Natural killer cell (primary cell): ENCODE data around the gene SPRY4. TPM values are rescaled to one million over a fixed set of nuclear protein-coding genes. Genes with fewer than 3 reads are reported as not detected.
"Not testable (repeated sequence)": the region's sequence is repeated elsewhere in the genome, so short reads cannot be mapped to it uniquely, and the experiment has no call there.

ENCODE experiments used
- ATAC-seq, 3 donors: fragments of 150-1000 bp in 2 of 3; fragments of 200-7000 bp in 1 of 3; cut with Tn5 transposase; 1 replicate in 1 of 3; 2 replicates in 2 of 3; pipeline ENCODE4 v1.10.0; 2021; ENCODE audit warnings: mild to moderate bottlenecking in 2 of 3, moderate library complexity in 2 of 3
- DNase-seq, 2 donors: peaks; one replicate each; pipeline versions ENCODE4 v3.0.0 to v3.0.0-alpha.2; 2013 to 2021; ENCODE audit warnings: mixed read lengths in 1 of 2
- H3K27ac ChIP-seq: one replicate; pipeline ENCODE4 v1.5.1; 2013; ENCODE audit warnings: mild to moderate bottlenecking, low read length
- H3K27me3 ChIP-seq: one replicate; pipeline ENCODE4 v1.6.1; 2013; ENCODE audit warnings: low read length; ENCODE audit not compliant: control insufficient read depth, insufficient read depth
- H3K36me3 ChIP-seq: one replicate; pipeline ENCODE4 v1.6.1; 2013; ENCODE audit warnings: low read length; ENCODE audit not compliant: control insufficient read depth, insufficient read depth
- H3K4me1 ChIP-seq: one replicate; pipeline ENCODE4 v1.6.1; 2013; ENCODE audit warnings: low read length; ENCODE audit not compliant: control insufficient read depth, insufficient read depth
- H3K4me3 ChIP-seq: one replicate; pipeline ENCODE4 v1.5.1; 2013; ENCODE audit warnings: low read length
- H3K9me3 ChIP-seq: one replicate; pipeline ENCODE4 v1.6.1; 2013; ENCODE audit warnings: low read length; ENCODE audit not compliant: control insufficient read depth, insufficient read depth
- H3K27ac Mint-ChIP-seq, 2 donors: one replicate each; pipeline ENCODE4 v1.8.0; 2022; ENCODE audit warnings: mild to moderate bottlenecking in 2 of 2, mixed read lengths in 2 of 2, moderate library complexity in 1 of 2
- H3K27me3 Mint-ChIP-seq, 2 donors: one replicate each; pipeline ENCODE4 v1.8.0; 2022; ENCODE audit warnings: low read depth in 2 of 2, mixed read lengths in 2 of 2
- H3K36me3 Mint-ChIP-seq: one replicate; pipeline ENCODE4 v1.8.0; 2022; ENCODE audit warnings: mixed read lengths
- H3K4me1 Mint-ChIP-seq, 2 donors: one replicate each; pipeline ENCODE4 v1.8.0; 2022; ENCODE audit warnings: mixed read lengths in 2 of 2
- H3K4me3 Mint-ChIP-seq: one replicate; pipeline ENCODE4 v1.8.0; 2022; ENCODE audit warnings: mild to moderate bottlenecking, moderate library complexity, mixed read lengths
- H3K9me3 Mint-ChIP-seq, 2 donors: one replicate each; pipeline ENCODE4 v1.8.0; 2022; ENCODE audit warnings: mixed read lengths in 2 of 2
- WGBS: methylation state at CpG from one replicate; pipeline ENCODE4 v1.1.7; 2013; ENCODE audit warnings: missing lambda C conversion rate; ENCODE audit not compliant: insufficient coverage; 5-methylcytosine and 5-hydroxymethylcytosine counted together
- intact Hi-C: fragments of 100-400 bp; cut with micrococcal nuclease; formaldehyde crosslinking; loops from one replicate; pipeline ENCODE4 v1.14.2; 2022
- total RNA-seq, 4 donors: library from RNA; stranded (reverse); fragments of 120-200 nt in 1 of 4; gene quantifications; one replicate each; pipeline versions ENCODE4 v1.2.3 to v1.2.4, GENCODE V29; 2013 to 2022
- TF ChIP-seq, protein P1 (sequence below): fragments of 200-600 bp; IDR thresholded peaks from one replicate; pipeline ENCODE4 v1.8.0; 2022; ENCODE audit warnings: antibody characterized with exemption

The SPRY4 gene
- total RNA-seq, 3 donors from 2014 or later (not counting 1 experiment from before 2014, with no cell fraction given): 0.20 to 1.3 (median 0.40) TPM

DNA sequence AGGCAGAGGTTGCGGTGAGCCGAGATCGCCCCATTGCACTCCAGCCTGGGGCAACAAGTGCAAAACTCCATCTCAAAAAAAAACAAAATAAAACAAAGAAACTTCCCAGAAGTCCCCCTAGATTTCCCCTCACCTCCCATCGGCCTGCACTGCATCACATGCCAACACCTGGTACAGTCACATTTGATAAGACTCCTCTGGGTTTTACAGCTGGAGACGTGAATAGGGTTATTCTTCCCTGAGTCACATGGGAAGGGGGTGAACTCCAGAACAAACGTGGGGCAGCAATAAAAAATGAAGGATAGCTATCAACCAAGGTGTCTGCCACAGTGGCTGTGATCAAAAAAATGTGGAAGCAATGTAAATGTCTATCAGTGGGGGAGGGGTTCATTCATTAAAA lies 26.0 kb downstream of the SPRY4 start:
- TF ChIP-seq, protein P1, sequence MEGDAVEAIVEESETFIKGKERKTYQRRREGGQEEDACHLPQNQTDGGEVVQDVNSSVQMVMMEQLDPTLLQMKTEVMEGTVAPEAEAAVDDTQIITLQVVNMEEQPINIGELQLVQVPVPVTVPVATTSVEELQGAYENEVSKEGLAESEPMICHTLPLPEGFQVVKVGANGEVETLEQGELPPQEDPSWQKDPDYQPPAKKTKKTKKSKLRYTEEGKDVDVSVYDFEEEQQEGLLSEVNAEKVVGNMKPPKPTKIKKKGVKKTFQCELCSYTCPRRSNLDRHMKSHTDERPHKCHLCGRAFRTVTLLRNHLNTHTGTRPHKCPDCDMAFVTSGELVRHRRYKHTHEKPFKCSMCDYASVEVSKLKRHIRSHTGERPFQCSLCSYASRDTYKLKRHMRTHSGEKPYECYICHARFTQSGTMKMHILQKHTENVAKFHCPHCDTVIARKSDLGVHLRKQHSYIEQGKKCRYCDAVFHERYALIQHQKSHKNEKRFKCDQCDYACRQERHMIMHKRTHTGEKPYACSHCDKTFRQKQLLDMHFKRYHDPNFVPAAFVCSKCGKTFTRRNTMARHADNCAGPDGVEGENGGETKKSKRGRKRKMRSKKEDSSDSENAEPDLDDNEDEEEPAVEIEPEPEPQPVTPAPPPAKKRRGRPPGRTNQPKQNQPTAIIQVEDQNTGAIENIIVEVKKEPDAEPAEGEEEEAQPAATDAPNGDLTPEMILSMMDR: no peak
- no peak overlapping the region for H3K27ac Mint-ChIP-seq
- DNase-seq (no peak), ATAC-seq (no peak)
- H3K4me3 Mint-ChIP-seq: no peak overlapping the region
- no peaks in the 10 kb centered on the region for H3K36me3 Mint-ChIP-seq
- no peak overlapping the region for H3K4me3 ChIP-seq
- no peaks in the 10 kb centered on the region for H3K9me3 ChIP-seq
- H3K36me3 ChIP-seq: no peaks in the 10 kb centered on the region
- 93% methylated on average over 6 of the region's 6 CpGs for WGBS
- intact Hi-C loops: no loop called here
- H3K27ac ChIP-seq: no peak overlapping the region
- H3K4me1 Mint-ChIP-seq: peaks cover 25 to 29% of the 10 kb centered on the region in 2 donors
- H3K27me3 Mint-ChIP-seq: no peaks in the 10 kb centered on the region
- no peaks in the 10 kb centered on the region for H3K9me3 Mint-ChIP-seq
- H3K27me3 ChIP-seq: no peaks in the 10 kb centered on the region
- peaks cover 14% of the 10 kb centered on the region for H3K4me1 ChIP-seq

DNA sequence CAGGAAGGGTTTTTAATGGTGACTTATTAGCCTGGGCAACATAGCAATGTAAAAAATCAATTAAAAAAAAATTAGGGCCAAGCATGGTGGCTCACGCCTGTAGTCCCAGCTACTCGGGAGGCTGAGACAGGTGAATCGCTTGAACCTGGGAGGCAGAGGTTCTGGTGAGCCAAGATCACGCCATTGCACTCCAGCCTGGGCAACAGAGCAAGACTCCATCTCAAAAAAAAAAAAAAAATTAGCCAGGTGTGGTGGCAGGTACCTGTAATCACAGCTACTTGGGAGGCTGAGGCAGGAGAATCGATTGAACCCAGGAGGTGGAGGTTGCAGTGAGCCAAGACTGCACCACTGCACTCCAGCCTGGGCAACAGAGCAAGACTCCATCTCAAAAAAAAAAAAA lies 27.0 kb downstream of the SPRY4 start:
- H3K27ac Mint-ChIP-seq, H3K36me3 Mint-ChIP-seq, ATAC-seq, H3K4me3 ChIP-seq, H3K27me3 Mint-ChIP-seq, H3K27ac ChIP-seq, H3K9me3 Mint-ChIP-seq, H3K27me3 ChIP-seq, DNase-seq, intact Hi-C loops, H3K36me3 ChIP-seq, H3K4me3 Mint-ChIP-seq, H3K9me3 ChIP-seq: not testable (repeated sequence)
- WGBS: 94% methylated on average over 5 of the region's 5 CpGs
- peaks cover 14% of the 10 kb centered on the region for H3K4me1 ChIP-seq
- peaks cover 25 to 35% of the 10 kb centered on the region in 2 donors for H3K4me1 Mint-ChIP-seq

DNA sequence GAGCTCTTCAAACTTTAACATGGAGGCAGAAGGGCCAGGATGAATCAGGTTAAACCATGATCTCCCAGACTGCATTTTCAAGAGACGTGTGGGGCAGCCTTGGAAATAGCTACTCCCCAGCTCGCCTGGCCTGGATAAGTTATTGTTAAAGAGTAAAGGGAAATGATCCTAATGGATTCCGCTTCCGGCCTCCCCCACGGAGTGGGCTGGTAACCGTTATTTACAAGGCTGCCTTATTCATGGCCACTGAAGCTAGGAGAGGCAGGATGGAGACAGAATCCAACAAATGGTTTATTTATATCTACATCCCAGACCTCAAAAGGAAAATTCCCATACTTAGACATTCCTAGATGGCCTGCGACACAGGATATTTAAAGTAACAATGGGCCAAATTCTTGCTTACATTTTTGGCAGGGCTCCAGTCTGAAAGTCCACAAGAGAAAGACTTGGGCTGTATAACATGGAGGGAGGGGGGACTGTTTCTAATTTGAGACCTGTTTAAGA lies 27.9 kb downstream of the SPRY4 start:
- 94% methylated on average over 7 of the region's 7 CpGs for WGBS
- H3K4me3 ChIP-seq: no peak overlapping the region
- no peaks in the 10 kb centered on the region for H3K9me3 Mint-ChIP-seq
- no peaks in the 10 kb centered on the region for H3K9me3 ChIP-seq
- TF ChIP-seq, protein P1: no peak
- no peaks in the 10 kb centered on the region for H3K27me3 ChIP-seq
- H3K4me1 ChIP-seq: peaks cover 11% of the 10 kb centered on the region
- H3K27me3 Mint-ChIP-seq: no peaks in the 10 kb centered on the region
- no peak overlapping the region for H3K27ac Mint-ChIP-seq
- DNase-seq: no peak
- H3K27ac ChIP-seq: no peak overlapping the region
- intact Hi-C loops: no loop called here
- H3K36me3 Mint-ChIP-seq: no peaks in the 10 kb centered on the region
- no peak for ATAC-seq
- no peaks in the 10 kb centered on the region for H3K36me3 ChIP-seq
- H3K4me3 Mint-ChIP-seq: no peak overlapping the region
- H3K4me1 Mint-ChIP-seq: peaks cover 25 to 34% of the 10 kb centered on the region in 2 donors

DNA sequence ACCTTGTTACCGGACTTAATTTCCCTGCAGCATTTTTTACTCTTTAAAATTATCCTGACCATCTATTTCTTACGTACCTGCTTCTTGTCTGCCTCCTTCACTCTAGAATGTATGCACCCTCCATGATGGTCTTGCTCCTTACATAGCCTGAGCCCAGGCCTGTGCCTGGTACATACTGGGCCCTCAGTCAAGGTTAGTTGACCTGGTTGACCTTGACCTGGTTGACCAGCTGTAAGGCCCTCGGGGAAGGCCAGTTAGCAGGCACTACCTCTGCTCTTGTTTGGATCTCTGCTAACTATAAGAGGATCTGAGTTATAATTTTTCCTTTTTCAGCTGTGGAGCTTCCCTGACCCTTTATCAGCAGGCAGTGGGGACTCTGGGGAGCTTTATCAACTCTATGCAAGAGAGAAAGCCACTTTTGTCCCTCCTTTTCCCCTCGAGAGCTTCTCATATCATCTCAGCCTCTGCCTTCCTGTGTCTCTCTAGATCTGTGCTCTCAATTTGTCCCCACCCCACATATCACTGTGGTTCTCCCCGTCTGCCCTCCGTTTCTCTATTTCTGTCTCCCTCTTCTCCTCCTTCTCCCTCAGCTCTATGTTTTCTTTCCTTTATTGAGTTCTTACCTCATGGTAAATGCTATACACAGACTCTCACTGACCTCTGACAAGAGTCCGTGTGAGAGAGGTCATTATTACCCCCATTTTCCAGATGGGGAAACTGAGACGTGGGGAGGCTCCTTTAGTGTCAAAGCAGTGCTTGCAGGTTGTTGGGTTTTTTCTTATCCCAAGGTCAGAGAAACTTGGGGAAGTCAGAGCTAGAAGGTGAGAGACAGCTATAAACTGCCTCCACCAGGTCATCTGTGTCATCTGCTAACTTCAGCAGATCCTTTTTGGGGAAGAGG lies 28.6 kb downstream of the SPRY4 start:
- Mint-ChIP-seq H3K9me3 (no peaks in the 10 kb centered on the region), H3K36me3 (no peaks in the 10 kb centered on the region), H3K27ac (no peak overlapping the region), H3K4me1 (peaks cover 17 to 26% of the 10 kb centered on the region in 2 donors), H3K4me3 (peak overlapping the region; percentile 37), H3K27me3 (no peaks in the 10 kb centered on the region)
- TF ChIP-seq, protein P1: no peak
- intact Hi-C loops: no loop called here
- H3K36me3 ChIP-seq: no peaks in the 10 kb centered on the region
- no peak overlapping the region for H3K4me3 ChIP-seq
- no peak overlapping the region for H3K27ac ChIP-seq
- H3K4me1 ChIP-seq: peaks cover 5% of the 10 kb centered on the region
- 77% methylated on average over 8 of the region's 8 CpGs for WGBS
- H3K27me3 ChIP-seq: no peaks in the 10 kb centered on the region
- no peak for DNase-seq
- H3K9me3 ChIP-seq: no peaks in the 10 kb centered on the region
- ATAC-seq: no peak
